GM20000 (cell line): ENCODE results near the gene EXD3.

Experiments used
- DNase-seq: peaks from one replicate; pipeline ENCODE4 v3.0.0; 2012; ENCODE audit warnings: low spot score
- TF ChIP-seq, protein P1 (sequence below): IDR thresholded peaks from 2 replicates; pipeline ENCODE4 v1.5.1; 2012; ENCODE audit warnings: mild to moderate bottlenecking, control low read depth; ENCODE audit errors: extremely low read depth, missing control alignments

Gene EXD3

DNA sequence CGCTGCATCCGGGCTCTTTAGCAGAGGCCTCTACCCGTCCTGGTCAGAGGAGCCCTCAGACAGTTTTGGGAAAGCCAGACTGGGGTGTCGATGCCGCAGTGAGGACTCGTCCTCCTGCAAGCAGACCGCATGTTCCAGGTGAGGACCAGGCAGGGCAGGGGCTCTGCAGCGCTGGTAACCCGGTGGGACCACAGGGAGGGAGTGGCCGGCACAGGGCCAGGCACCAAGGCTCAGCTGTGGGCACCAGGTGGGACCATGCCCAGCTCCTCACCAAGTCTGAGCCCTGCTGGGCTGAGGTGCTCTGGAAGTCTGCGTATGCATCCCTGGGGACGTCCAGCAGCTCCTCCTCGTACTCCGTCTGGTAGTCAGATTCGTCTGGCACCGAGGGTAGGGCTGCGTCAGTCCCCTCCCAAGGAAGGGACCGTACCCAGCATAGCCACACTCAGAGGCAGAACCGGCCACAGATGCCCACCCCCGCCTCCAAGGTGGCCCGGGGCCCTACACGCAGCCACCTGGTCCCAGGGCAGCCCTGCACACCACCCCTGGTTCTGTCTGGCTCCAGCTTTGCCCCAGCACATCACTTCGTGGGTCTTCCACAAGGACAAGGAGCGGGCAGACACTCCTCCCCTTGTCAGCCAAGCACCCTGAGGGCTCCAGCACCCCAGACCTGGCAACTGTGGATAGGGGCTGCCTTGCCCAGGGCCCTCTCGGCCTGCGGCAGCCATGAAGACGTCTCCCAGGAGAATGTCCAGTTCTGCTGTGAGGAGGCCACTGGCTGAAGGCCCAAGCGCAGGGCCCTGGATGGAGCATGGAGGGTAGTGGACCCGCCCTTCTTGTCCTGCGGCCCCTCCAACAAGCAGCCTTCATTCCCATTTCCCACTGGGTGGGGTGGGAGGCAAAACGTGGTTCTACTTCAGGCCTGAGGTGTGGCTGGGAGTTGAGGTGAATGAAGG, 37.7 kb upstream of the EXD3 start:
- TF ChIP-seq, protein P1, sequence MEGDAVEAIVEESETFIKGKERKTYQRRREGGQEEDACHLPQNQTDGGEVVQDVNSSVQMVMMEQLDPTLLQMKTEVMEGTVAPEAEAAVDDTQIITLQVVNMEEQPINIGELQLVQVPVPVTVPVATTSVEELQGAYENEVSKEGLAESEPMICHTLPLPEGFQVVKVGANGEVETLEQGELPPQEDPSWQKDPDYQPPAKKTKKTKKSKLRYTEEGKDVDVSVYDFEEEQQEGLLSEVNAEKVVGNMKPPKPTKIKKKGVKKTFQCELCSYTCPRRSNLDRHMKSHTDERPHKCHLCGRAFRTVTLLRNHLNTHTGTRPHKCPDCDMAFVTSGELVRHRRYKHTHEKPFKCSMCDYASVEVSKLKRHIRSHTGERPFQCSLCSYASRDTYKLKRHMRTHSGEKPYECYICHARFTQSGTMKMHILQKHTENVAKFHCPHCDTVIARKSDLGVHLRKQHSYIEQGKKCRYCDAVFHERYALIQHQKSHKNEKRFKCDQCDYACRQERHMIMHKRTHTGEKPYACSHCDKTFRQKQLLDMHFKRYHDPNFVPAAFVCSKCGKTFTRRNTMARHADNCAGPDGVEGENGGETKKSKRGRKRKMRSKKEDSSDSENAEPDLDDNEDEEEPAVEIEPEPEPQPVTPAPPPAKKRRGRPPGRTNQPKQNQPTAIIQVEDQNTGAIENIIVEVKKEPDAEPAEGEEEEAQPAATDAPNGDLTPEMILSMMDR, result no peak
- DNase-seq, result no peak

DNA sequence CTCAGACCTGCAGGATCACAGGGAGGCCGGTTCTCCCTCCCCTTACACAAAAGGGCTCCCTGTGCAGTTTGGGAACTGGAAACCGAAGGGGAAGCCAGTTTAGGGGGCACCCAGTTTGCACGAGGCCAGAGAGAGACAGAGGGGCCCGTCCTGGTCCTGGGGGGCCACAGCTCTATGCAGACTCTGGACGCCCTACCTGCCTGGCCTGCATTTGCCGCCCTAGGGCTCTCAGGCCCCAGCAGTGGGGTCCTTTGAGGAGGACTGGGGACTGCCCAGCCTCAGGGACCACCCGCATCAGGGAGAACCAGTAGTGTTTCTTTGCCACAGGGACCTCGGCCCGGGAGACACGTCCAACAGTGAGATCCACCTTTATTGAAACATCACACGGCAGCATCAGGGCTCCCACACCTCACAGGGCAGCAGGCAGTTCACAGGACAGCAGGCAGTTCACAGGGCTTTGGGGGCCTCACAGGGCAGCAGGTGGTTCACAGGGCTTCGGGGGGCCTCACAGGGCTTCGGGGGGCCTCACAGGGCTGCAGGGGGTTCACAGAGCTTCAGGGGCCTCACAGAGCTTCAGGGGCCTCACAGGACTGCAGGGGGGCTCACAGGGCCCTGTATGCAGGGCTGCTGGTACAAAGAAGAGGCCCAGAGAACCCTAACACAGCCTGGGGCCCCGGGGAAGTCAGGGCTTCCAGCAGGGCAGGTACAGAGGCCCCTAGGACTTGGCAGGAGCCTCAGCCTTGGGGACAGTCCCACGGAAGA, 36.8 kb upstream of the EXD3 start:
- DNase-seq, result peak; percentile 39
- TF ChIP-seq, protein P1, result no peak

DNA sequence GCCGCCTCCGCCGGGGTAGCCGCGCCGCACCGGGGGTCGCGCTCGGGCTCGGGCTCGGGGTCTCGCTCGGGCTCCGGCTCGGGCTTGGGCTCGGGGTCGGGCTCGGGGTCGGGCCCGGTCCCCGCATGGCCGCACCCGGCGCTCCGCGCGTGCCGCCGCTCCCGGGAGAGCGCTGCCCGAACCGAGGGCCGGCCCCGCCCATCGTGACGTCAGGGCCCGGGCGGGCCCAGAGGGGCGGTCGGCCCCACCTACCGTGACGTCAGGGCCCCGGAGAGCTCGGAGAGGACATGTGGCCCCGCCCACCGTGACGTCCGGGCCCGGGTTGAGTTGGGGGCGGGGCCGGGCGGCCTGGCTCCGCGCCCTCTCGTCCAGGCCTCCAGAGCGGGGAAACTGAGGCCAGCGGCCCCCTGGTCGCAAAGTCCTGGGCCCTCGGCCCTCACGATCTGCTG, 36.2 kb upstream of the EXD3 start, which contains the start of gene NSMF:
Gene NSMF (minus strand): TSS at position 183 of the 449 bp plus-strand sequence. CDS start 232 bp downstream, outside the sequence.
- TF ChIP-seq, protein P1, result no peak
- peak; percentile 100 for DNase-seq

DNA sequence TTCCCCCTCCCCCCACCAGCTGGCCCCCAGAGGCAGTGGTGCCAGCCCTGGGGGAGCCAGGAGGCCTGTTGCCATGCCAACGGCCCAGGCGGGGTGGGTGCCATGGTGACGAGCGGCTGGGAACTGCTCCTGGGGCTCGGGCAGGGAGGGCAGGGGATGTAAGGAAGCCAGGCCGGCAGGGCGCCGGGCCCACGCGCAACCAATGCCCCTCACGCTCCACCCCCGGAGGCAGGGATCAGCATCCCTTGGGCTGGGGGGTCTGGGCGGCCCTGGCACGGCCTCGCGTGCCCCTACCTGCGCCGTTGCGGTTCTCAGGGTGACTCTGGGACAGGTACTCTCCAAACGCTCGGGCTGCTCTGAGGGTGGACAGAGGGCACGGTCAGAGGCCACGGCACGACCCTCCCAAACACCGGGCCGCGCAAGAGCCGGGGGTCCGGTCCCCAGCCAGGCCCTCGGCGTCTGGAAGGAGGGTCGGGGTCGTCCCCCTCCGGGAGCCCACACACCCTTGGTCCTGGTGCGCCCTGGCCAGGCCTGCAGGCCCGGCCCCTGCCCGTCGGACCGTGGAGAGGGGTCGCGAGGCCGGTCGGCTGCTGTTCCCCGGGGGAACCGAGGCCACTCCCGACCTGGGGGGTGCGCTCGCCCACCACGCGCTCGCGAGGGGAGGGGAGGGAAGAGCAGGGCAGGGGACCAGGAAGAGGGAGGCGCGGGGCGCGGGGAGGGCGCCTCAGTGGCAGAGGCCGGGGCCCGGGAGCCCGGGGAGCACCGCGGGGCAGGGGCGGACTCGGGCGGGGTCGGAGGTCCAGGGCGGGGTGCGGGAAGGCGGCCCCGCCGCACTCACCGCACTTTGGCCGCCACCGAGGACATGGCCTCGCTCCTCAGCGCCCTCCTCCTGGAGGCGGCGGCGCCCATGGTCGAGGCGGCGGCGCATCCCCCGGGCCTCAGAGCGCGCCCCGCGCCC, 35.5 kb upstream of the EXD3 start:
- TF ChIP-seq, protein P1, result no peak
- DNase-seq, result no peak

DNA sequence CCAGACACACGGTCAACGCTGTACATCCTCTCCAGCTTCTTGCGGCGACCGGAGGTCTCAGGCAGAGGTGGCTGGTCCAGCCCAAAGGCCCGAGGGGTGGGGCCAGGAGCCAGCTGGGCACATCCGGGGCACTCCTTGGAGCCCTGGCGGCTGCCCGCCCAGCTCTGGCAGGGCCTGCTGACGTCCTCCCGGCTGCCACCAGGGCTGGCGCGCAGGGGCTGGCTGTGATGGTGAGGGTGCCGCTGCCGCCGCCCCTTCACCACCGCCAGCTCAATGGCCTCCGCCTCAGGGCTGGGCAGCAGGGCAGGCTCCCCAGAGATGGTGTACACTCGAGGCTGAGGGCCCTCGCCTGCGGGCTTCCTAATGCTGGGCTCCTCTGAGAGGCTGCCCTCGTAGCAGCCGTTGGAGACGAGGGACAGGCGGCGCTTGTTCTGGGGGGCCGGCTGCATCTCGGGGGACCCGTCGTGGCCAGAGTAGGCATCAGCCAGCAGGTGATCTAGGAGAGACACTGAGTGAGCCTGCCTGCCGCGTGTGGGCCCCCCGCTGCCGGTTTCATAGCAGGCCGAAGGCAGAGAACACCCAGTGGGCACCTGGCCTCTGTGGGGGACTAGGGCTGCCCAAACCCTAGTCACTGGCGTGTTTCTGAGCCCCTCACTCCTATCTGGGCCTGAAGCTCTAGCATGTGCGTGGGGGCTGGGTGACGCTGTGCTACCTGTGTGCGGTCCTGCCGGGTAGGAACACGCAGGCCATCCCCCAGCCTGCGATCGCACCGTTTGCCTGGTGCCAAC, 34.6 kb upstream of the EXD3 start:
- TF ChIP-seq, protein P1, result no peak
- no peak for DNase-seq

DNA sequence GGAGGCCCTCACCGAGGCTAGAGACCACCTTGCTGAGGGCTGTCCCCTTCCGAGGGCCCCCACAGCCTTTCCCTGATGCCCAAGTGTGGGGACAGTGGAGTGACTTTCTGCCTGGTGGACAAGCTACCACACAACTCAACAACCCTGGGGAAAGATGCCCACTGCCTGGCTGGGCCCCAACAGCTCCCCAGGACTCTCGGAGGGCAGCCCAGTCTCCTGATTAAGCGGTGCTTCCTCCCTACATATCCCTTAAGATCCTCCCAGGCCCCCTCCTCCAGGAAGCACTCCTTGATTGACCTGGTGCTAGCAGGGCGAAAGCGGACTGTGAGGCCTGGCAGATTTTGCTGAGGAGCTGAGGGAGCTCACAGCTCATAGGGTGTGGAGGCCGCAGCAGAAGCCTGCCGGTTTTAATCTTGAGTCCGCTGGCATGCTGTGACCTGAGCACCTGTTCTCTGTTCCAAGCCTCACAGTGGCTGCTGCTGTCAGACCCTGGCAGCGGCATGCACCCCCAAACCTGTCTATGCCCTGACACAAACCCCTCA, 34.0 kb upstream of the EXD3 start:
- TF ChIP-seq, protein P1, result no peak
- DNase-seq, result no peak
